GM19372 (cell line): ENCODE measurements around the gene WNT4.

ENCODE experiments used
- ATAC-seq: cut with Tn5 transposase; IDR thresholded peaks from one replicate; pipeline ENCODE4 v1.9.1; 2021; ENCODE audit warnings: mild to moderate bottlenecking, low read depth, moderate library complexity; ENCODE audit not compliant: unreplicated experiment

Gene WNT4

DNA sequence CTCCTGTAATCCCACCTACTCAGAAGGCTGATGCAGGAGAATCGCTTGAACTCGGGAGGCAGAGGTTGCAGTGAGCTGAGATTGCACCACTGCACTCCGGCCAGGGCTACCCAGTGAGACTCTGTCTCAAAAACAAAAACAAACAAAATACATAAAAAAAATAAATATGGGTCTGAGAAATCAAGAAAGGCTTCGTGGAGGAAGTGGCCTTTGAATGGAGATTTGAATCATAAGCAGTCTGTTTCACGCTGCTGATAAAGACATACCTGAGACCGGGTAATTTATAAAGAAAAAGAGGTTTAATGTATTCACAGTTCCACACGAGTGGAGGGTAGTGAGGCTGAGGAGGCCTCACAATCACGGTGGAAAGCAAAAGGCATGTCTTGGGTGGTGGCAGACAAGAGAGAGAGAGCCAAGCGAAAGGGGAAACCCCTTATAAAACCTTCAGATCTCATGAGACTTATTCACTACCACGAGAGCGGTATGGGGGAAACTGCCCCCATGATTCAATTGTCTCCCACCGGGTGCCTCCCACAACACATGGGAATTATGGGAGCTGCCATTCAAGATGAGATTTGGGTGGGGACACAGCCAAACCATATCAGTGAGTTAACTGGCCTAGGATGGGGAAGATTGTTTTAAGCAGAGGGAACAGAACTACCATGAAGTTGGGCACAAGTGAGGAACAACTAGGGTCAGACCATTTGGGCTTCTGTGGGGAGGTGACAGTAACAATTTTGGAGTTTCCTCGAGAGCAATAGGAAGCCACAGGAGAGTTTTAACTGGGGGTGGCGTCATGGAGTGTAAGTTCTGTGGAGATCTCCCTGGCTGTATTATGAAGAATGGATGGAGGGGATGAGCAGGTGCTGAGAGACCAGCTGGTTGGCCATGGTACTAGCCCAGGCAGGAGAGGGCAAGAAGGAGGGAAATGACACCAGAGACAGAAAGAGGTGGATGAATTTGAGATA, 22.2 kb upstream of the WNT4 start:
- ATAC-seq: no peak

- peak; percentile 3 for ATAC-seq
Measured at GRCh38 chr1:22163564-22163963, 20.7 kb upstream of the WNT4 start.

- peak; percentile 88 for ATAC-seq
Measured at GRCh38 chr1:22163137-22163536, 20.2 kb upstream of the WNT4 start.

DNA sequence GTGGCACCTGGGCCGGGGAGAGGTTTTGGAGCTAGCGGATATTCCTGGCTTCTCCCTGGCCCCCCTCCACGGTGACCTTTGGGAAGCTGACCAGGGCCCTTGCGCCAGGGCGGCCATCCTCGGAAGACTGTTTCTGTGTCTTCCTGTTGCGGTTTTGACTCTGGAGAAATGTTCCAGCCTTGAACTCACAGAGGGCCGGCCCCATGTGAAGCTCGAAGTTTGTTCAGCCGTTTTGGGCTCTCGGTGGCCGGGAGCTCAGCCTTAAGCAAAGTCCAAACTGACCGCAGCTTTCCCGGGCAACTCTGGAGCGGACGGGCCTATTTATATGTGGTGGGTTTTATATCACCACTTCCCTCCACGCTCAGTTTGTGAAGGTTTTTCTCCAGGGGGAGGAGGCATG, 17.0 kb upstream of the WNT4 start:
- ATAC-seq: no peak

- ATAC-seq: no peak
Measured at GRCh38 chr1:22158654-22159053, 15.8 kb upstream of the WNT4 start.

DNA sequence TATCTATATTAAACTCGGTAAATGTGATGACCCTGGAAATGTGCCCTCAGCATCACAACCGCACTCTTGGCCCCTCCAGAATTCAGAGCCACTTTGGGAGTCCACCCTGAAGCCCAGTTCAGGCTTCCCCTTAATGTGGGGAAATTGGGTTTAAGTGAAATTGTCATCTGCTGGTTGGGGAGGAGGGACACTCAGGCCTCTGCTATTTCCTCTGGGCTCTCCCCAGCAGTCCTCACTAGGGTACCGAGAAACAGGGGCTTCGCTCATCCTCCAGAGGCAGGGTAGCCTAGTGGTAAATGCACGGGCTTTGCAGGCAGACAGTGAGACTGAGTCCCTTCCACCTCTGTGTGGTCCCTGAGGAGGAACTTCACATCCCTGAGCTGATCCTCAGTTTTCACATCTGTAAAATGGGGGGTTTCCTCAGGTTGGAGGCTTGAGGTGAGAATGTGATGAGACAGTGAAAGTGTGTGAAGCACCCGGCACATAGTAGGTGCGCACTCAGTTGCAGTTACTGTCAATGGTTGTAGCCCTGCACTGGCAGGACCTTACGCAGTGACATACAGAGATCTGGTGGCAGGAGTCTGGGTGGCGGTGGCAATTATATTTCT, 14.6 kb upstream of the WNT4 start:
- no peak for ATAC-seq

GRCh38 chr1:22155517-22155916, 12.6 kb upstream of the WNT4 start:
- no peak for ATAC-seq

- no peak for ATAC-seq
Measured at GRCh38 chr1:22154626-22155025, 11.7 kb upstream of the WNT4 start.

GRCh38 chr1:22153660-22154437, 11.0 kb upstream of the WNT4 start:
- no peak for ATAC-seq

DNA sequence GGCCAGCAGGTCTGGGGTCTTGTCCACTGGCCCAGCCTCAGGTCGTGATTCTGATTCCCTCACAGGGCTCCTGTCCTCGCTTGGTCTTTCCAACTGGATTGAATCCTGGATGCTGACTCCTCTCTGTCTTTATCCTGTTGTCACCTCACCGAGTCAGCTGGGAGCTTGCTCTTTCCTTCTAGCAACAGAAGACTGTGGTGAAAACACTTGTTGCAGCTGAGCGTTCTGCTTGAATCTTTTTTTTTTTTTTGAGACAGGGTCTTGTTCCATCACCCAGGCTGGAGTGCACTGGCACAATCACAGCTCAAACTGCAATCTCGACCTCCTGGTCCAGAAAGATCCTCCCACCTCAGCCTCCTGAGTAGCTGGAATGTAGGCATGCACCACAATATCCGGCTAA, 8.0 kb upstream of the WNT4 start:
- no peak for ATAC-seq

GRCh38 chr1:22142315-22143064, 407 bp downstream of the WNT4 start:
- ATAC-seq: no peak

DNA sequence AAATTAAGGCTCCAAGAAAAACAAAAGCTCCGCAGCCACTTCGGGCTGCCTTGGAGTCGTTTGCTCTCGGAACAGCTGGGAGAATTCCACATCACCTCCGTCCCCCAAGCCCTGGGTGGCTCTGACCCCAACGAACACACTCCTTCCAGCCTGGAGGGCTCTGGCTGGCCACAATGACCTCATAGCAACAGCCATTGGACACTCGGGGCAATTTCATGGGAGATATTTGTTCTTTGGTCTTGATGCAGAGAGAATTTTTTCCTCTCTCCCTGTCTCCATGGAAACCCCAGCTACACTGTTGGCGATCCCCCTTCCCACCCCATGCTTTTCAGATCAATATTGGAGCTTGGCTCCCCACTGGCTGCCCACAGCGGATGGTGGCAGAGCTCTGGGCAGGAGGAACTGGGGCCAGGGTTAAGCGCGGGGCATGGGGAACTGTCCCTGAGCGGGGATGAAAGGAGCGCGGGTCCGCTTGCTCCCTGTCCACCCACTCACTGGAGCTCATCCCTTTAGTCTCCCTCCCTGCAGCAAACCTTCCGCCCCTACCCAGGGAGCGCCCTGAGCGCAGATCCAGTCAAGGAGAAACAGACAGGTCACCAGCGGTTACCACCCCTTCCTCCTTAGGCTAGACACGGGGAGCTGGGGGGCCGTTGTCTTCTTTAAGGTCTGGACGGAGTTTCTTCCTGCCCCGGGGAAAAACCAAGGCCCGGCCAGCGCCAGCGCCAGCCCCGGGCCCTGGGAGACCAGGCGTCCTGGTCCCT, 1.2 kb downstream of the WNT4 start:
- no peak for ATAC-seq

- ATAC-seq: no peak
Measured at GRCh38 chr1:22140694-22141093, 2.2 kb downstream of the WNT4 start.

DNA sequence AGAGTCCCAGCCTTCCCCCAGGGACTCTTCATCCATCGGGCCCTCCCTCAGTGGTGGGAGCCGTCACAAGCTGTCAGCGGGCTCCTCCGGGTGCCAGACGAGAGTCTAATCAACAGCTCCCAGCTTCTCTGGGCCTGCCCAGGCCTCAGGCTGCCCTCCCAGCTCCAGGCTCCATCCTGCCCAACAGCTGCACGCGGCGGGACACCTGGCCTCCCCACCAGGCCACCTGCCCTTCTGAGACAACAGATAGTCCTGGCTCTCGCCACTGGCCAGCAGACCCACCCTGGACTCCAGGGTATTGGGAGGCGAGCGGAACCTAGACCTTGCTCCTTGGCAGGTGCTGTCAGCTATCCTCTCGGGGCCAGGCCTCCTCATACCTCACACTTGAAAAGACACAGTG, 3.1 kb downstream of the WNT4 start:
- ATAC-seq: no peak

DNA sequence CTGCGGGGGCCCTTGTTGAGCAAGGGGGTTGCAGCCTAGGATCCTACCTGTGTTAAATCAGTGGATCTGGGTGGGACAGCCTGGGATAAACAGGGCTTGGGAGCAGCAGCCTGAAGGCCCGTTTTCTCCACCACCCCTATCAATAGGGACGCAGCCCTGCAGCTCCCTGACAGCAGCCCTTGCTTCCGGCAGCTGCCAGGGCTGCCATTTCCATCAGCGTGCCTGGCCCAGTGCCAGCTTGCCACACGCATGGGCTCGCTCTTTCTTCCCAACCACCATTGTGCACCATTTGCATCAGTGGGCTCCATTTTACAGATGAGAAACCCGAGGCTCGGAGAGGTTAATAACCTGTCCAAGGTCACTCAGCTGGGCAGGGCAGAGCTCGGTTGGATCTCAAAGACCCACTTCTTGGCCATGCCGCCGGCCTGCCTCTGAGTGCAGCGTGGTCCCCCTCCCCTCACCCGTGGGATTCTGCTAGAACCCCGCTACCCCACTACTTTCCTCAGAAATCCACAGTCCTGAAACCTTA, 3.8 kb downstream of the WNT4 start:
- no peak for ATAC-seq

DNA sequence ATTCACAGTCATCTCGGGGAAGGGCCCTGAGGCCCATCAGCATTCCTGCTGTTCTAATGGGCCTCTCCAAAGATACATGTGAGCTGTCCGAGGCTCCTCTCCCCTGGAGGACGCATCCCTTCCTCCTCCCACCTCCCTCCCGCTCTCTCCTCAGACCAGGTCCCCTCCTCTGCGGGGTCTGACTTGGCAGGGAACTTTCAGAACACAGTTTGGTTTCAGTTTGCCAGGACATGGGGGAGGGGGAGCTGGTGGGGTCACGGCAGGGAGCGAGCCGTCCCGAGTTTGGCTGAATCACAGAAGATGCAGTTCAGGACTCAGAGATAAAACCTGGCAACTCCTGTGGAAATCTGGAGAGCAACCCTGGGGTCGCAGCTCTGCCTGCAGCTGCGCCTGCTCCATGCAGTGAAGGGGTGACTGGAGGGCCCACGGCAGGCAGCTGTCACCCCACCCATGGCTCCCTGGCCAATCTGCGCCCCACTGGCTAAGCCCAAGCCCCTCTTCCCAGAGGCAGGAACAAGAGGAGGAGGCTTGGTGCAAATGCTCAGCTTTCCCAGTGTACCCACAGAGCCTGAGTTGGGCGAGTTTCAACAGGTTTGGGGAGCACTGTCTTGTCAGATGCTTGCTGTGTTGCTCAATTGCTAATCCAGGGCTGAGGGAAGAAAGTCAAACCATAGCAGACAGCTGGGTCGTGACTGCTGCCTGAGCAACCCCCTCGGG, 5.7 kb downstream of the WNT4 start:
- ATAC-seq: no peak

DNA sequence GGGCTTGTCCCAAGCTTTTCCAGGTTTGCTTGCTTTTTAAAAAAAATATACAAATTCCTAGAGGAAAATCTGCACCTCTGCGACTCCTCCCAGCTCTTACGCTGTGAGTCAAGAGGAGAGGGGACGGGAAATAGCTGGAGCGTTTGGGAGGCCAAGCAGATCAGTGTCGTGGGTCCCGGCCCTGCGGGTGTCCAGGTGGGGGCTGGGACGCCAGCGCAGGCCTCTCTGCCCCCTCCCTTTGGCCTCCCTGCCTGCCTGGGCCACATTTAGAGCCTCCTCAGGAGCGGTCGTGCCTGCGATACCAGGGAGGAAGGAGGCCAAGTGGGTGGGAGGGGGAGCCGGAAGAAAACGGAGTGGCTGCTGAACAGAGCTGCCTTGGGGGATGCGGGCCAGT, 9.0 kb downstream of the WNT4 start:
- ATAC-seq: no peak

GRCh38 chr1:22133247-22133930, 9.5 kb downstream of the WNT4 start:
- no peak for ATAC-seq
